ENCODE results near the gene SEZ6L.

Gene SEZ6L

DNA sequence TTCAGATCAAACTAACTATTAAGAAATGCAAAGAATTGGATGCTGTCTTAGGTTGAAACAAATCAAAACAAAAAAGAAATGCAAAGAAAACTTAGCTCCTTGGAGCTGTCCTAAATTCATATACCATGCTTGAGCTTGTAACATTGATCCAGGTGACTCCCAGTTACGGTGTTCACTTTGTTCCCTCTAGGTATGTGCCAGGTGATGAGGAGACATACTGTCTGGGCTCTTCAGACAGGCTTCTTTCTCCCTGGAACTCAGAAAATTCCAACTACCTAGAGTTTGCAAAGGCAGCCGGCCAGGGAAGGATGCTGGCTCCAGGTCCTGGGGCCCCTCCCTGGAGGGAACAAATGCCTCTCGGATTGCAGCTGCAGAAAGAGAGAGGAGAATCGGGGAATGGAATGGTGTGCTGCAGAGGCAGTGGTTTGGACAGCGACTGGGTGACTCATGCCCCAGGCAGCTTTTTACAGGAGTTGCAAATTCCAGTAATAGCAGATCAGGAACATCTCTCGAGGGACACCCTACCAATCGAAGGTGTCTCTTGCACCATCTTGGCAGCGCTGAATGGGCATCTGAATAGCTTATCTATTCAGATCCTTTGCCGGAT lies 247.5 kb downstream of the SEZ6L start:
- no peak for DNase-seq (ENCODE audit: low read depth in 4 of 4, low spot score in 1 of 4)

DNA sequence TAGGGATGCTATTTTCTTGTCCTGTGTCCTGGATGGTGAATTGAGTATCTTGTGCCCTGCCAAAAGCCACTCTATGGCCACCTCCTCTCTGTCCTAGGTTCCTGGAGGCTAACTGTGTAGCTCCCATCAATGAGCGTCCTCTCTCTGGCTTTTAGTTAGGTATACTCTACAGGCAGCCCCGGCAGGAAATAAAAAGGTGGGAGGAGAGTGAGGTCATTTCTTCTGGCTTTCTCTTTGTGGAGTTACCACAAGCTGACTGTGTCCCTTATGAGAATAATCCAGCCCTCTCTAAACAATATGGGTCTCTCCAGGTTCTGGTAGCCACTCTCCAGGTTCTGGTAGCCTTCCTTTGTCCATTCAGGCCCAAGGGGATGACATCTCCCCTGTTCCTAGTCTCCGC lies 248.1 kb downstream of the SEZ6L start:
- DNase-seq (ENCODE audit: low read depth in 4 of 4, low spot score in 1 of 4): no peak

DNA sequence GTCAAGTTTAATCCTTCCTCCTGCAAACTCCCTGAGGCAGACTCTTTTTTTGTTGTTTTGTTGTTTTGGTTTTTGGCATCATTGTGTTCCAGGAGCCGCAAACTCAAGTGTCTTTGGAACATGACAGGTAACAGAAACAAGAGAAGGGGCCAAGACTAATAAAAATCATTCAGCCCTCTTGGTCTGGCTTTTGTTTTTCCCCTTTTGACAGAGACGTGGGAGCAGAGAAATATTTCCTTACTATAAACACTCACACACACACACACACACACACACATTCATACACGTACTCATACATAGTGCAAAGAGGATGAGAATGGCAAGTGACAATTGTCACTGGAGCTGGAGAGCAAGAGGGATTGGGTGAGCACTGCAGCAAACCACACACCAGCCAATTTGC lies 249.4 kb downstream of the SEZ6L start:
- no peak for DNase-seq (ENCODE audit: low read depth in 4 of 4, low spot score in 1 of 4)

DNA sequence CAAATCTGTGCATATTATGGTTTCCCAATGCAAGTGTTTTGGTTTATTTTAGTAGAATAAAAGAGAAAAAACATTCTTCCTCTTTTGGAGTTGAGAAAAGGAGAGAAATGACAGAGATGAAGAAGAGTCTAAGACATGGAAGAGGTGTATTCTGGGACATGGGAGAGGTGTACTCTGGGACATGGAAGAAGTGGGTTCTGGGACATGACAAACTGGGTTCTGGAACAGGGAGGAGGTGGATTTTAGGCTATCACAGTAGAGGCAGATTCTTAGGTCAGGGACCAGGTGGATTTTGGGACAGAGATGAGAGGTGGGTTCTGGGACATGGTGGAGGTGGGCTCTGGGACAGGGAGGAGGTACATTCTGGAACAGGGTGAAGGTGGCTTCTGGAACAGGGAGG lies 257.7 kb downstream of the SEZ6L start:
- no peak for DNase-seq (ENCODE audit: low read depth in 4 of 4, low spot score in 1 of 4)

DNA sequence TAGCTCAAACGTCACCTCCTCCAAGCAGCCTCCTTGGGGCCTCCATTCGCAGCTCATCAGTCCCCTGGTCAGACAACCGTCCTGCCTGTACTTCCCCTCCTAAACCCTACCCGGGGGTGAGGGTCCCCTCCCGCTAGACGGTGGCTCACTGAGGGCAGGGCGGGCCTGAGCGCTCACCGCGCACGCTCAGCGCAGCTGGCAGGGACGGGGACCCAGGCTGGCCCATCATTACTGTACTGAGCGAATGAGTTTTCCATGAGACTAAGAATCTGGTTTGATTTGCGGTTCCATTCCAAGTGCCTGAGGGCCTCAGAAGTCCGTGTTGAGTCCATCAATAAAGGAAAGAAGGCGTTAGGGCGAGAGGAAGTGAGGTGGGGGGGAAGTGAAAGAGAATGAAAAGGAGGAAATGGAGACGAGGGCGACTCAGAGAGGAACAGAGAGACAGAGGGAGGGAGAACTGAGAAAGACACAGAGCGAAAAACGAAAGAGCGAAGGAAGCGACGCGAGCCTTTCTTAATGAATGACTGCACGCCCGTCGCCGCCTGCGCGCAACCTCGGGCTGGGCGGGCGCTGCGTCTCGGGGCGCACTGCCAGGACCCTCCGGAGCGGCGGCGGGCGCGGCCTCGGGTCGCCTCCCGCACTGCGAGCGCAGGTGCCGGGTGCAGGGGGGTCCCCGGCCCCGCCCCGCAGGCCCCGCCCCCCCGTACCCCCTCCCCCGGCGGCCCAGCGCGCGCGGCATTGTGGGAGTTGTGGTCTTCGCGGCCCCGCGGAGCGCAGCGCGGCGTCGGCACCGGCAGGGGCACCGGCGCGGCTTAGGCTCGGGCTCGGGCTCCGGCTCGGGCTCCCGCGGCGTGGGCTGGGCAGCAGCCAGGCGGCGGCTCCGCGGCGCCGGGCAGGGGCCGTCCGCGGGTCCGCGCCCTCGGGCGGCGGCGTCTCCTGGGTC lies 259.5 kb downstream of the SEZ6L start, which contains the start of gene ASPHD2:
TSS of gene ASPHD2 (plus strand) at position 746 of the 943 bp plus-strand sequence. CDS start 4,356 bp downstream, outside the sequence.
- DNase-seq (ENCODE audit: low read depth in 4 of 4, low spot score in 1 of 4): peak; percentile 42 to 68 (median 59)

DNA sequence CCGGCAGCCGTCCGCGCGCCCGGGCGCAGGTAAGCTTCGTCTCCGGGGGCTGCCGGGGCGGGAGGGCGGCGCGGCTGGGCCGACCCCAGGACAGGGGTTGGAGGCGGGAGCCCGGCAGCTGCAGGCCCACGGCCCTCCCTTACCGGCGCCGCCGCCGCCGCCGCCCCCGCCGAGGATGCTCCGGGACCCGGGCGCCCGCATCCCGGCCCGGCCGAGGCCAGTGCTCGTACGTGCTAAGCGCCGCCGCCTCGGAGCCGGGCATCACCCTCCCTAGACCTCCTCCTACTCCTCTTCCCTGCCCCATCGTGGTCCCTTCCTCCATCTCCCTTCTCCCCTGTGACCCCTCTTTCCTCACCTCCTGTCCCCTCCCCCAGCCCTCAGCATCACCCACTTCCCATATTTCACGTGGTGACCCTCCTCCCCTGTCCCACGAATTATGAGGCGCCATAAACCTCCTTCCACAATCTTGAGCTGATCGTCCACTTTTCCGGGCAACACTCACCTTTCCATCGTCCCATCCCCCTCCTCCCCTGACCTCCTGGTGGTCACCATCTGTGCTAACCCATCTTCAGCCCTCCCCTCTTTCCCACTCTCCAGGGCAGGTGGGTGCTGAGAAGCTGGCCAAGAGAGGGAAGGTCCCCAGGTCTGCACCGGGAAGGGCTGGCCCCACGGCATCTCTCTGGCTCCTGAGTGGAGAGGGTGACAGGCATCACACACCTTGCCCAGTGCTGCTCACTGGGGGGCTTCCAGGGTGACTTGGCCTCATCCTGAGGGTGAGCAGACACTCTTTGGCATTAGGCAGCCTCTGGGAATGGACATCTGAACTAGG lies 260.4 kb downstream of the SEZ6L start:
- DNase-seq (ENCODE audit: low read depth in 4 of 4, low spot score in 1 of 4): no peak

DNA sequence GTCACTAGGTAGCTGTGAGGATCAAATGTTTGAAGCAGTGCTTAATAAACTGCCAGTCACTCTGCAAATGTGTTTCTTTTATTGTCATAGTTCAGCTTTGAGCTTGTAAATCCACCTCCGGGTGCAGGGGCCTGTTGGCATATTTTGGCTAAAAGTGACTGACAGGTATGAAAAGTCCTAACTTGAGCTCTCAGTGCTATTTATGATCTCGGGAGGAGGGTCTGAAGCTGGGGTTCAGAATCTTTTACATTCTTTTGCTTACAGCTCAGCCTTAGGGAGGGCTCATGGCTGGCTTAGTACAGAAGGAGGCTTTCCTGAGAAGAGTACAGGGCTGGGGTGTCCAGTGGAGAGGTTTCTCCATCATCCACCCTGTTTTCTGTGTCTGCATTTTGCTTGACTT lies 261.3 kb downstream of the SEZ6L start:
- no peak for DNase-seq (ENCODE audit: low read depth in 4 of 4, low spot score in 1 of 4)

DNA sequence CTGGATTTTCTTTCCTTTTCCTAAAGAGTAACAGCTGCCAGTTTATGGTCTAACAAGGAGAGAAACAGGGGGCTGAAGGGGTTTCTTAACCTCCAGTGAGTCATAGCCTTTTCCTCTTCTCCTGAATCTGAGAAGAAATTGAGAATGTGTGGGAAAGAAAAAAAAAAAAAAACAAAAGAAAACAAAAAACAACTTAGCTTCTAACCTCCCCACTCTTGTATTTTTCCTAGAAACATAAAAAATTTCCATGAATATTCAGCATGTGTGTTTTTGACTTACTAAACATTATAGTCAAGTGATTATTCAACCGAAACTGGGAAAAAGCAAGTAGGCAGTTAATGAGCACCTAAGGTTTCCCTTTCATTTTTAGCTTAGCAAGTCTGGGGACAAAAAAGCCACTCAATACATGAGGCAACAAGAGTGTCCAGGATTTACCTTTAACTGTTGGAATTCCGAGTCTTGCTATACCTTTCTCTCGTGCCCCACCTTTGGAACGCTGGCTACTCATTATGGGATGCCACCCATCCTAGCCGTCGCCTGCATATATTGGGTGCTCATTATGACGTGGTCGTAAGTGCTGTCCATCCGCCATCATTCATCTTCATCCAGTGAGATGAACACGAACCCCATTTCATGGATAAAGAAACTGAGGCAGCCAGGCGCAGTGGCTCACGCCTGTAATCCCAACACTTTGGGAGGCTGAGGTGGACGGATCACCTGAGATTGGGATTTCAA lies 262.2 kb downstream of the SEZ6L start:
- no peak for DNase-seq (ENCODE audit: low read depth in 4 of 4, low spot score in 1 of 4)

DNA sequence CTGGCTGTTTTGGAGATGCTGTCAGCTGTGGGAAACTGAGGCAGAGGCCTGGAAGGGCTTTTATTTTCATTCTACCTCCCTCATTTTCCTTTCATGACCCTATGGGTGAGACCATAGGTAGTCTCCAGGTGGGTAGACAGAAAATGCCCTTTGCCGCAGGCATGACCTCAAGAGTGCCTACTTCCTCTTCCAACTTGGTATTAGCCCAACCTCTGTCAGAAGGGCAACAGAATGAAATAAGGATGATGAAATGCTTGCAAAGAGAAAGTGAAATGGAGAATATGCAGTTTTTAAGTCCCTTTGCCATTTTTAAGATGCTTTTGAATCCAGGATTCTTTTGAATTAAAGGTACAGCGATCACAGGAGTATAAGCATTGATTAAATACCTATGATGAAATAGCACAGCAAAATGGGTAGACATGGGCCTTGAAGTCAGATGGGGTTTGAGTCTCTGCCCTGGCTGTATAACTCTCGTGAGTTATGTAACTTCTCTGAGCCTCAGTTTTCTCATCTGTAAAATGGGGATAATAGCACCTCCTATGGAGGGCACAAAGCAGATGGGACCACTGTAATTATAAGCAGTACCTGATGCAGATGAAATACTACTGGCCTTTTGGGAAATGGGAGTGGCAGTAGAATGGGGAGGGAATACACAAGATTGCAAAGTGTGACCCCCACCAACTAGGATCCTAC lies 263.5 kb downstream of the SEZ6L start:
- DNase-seq (ENCODE audit: low read depth in 4 of 4, low spot score in 1 of 4): no peak
